ENCODE results near the gene CAMTA1.

DNA sequence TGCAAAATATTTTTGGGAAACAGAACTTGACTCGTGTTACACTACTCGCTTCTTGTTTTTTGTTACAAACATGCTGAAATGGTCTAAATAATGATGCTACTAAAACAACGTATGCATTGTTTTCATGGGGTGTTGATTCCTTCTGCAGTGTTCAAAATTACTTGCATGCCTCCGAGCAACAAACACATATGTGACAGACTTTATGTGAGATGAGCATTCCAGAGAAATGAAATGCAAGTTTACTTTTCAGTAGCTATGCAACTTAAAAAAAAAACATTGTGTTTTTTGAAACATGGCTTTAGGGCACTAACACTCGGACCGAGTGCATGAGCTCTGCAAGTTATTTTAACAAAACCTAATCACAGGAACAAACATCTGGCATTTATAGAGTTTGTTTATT, 84.8 kb downstream of the CAMTA1 start:
- TF ChIP-seq EZH2 (IDR thresholded peaks at IDR 0.05; ENCODE audit: insufficient read depth, low read length) (no peak), CTCF (IDR thresholded peaks at IDR 0.05; ENCODE audit: insufficient read depth, low read depth, low read length) (no peak)

All from astrocyte (in vitro differentiated cells and primary cell).